SJCRH30 (cell line): Measurements from ENCODE around the gene PPP2CA. TPM values are rescaled to one million over a fixed set of nuclear protein-coding genes. Genes with fewer than 3 reads are reported as not detected.

Source experiments
- DNase-seq, 2 experiments: peaks; one replicate each; pipeline ENCODE4 v3.0.0-alpha.2; 2015 to 2020
- H3K27ac ChIP-seq: fragments of 250-450 bp; sonication (Bioruptor Pico); 2 replicates; pipeline ENCODE4 v1.5.1; 2020; ENCODE audit warnings: mild to moderate bottlenecking, moderate library complexity
- H3K27me3 ChIP-seq: fragments of 250-450 bp; sonication (Bioruptor Pico); 2 replicates; pipeline ENCODE4 v1.5.1; 2020; ENCODE audit warnings: mild to moderate bottlenecking, moderate library complexity
- H3K36me3 ChIP-seq: fragments of 250-450 bp; sonication (Bioruptor Pico); 2 replicates; pipeline ENCODE4 v1.5.1; 2020; ENCODE audit warnings: mild to moderate bottlenecking, moderate library complexity
- H3K4me1 ChIP-seq: fragments of 250-450 bp; sonication (Bioruptor Pico); 2 replicates; pipeline ENCODE4 v1.5.1; 2020; ENCODE audit warnings: mild to moderate bottlenecking, moderate library complexity
- H3K4me3 ChIP-seq: fragments of 250-450 bp; sonication (Bioruptor Pico); 2 replicates; pipeline ENCODE4 v1.5.1; 2020; ENCODE audit warnings: mild to moderate bottlenecking, moderate library complexity
- H3K9me3 ChIP-seq: fragments of 250-450 bp; sonication (Bioruptor Pico); replicated peaks from 2 replicates; pipeline ENCODE4 v1.5.1; 2020; ENCODE audit warnings: mild to moderate bottlenecking, moderate library complexity
- total RNA-seq: library from RNA; depleted of rRNA; stranded (reverse); fragments of >200 nt; shearing (Covaris generic); gene quantifications from 2 replicates; pipeline ENCODE4 v1.2.3, GENCODE V29; 2014

PPP2CA gene
- total RNA-seq, 1 experiment from 2014 or later: 179 TPM

DNA sequence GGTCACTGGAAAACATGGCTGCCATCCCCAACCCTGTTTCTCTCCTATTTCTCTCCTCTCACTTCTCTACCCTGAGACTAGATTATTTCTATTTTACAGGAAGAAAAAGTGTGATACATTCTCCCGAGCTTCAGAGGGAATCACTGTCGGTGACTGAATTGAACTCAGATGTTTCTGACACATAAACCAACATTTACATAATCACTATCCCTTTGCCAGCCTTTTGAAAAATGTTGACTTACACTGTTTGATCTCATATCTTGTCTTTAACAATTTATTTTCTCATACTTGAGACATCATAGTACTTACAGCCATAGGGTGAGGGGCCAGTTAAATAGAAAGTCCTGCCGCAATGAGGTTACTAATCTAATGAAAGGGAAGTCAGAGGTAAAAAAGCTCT lies 25.1 kb upstream of the PPP2CA start:
- no peak overlapping the region for H3K4me3 ChIP-seq
- no peak for DNase-seq
- peaks cover under 1% of the 10 kb centered on the region; the same call in 1 of the 2 replicates for H3K4me1 ChIP-seq
- H3K27me3 ChIP-seq: peaks cover 8% of the 10 kb centered on the region; the same call in 1 of the 2 replicates
- H3K9me3 ChIP-seq: no peaks in the 10 kb centered on the region
- H3K27ac ChIP-seq: no peak overlapping the region
- H3K36me3 ChIP-seq: no peaks in the 10 kb centered on the region

DNA sequence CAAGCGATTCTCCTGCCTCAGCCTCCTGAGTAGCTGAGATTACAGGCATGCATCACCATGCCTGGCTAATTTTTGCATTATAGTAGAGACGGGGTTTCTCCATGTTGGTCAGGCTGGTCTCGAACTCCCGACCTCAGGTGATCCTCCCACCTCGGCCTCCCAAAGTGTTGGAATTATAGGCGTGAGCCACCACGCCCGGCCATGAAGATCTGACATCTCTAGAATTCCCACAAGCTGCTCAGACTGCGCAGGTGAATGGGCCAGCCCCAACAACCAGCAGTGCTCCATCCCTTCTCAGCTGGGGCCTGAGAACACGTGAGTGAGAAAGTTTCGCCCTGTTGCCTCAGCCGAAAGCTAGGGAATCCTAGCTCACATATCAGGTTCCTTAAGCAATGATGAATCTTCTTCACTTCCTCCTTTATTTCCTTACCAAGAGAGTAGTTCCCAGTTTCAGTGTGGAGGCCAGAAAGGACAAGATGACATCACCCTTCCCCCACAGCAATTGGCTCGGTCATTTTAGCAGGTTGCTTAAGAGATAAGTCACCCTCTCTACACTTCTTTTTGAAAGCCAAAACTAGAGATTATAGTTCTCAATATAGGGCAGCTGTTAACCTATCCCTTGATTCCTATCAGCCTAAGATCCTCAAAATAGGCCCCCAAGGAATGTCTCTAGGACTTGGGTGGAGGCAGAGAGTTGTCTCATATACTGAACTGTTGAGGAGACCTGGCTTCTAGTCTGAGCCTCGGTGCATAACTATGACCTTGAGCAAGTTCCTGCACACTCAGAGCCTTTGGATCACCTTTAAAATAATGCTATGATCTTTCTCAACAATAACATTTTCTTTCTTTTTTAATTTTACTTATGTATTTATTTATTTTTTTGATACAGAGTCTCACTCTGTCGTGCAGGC lies 23.9 kb upstream of the PPP2CA start:
- Histone ChIP-seq H3K27ac (no peak overlapping the region), H3K9me3 (no peaks in the 10 kb centered on the region), H3K4me1 (peaks cover 10% of the 10 kb centered on the region), H3K4me3 (no peak overlapping the region), H3K36me3 (no peaks in the 10 kb centered on the region), H3K27me3 (0 out of 2 replicates have a peak, but pooled peaks cover 8% of the 10 kb centered on the region)
- DNase-seq: no peak

DNA sequence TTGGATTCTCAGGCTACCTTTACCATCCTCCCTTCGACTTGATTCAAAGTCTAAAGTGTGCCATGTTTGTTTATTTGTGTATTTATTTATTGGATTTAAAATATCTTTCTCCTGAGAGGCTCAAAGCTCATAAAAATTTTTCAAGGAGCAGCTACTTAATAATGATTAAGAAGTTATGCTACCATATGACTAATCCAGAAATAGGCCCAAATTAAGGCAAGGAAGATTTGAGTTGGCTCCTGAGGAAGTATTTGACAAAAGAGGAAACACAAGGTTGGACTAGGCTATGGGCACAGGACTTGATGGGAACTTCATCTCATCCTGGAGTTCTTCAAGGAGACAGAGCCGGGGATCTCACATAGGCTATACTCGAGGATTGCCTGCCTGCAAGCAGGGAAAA lies 22.4 kb upstream of the PPP2CA start:
- no peak overlapping the region for H3K27ac ChIP-seq
- H3K4me3 ChIP-seq: no peak overlapping the region
- no peak for DNase-seq

DNA sequence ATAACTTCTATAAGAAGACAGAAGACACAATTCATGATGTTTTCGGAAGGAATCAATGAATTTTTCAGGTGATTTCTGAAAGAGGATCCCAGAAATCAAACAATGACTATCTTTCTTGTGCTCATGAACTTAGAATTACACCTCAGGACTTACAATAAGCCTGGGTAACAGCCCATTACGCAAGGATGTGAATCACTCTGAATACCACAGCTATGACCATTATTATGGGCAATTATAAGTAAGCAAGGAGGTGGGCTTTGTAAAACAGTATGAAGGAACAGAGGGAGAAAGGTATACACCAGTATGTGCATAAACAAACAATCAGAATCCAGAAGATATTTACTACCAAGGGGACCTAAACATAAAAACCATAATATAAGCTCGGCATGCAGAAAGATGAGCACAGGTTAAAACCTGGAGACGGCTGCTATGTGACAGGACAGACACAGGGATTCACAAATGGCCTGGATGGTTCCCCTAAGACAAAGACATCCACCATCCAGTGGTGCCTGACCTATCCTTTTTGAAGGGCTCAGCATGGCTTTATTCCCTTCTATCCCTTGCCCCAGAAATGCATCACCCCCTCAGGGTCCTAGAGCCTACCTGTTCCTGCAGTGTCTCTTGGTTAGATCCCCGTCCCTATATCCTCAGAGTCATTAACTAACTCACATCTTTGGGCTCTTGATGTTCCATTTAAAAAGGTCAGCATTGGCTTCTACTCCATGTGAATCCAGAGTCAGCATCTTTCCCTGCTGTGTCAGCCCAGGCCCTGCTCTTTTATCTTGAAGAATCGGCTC lies 21.8 kb upstream of the PPP2CA start:
- Histone ChIP-seq H3K4me3 (no peak overlapping the region), H3K4me1 (peaks cover 10% of the 10 kb centered on the region), H3K27ac (no peak overlapping the region), H3K27me3 (no peaks in the 10 kb centered on the region), H3K36me3 (no peaks in the 10 kb centered on the region), H3K9me3 (no peaks in the 10 kb centered on the region)
- DNase-seq: no peak

More for the DNA sequence above, 22.4 kb upstream of the PPP2CA start:
- no peaks in the 10 kb centered on the region for H3K9me3 ChIP-seq
- H3K27me3 ChIP-seq: 0 out of 2 replicates have a peak, but pooled peaks cover 3% of the 10 kb centered on the region
- H3K36me3 ChIP-seq: no peaks in the 10 kb centered on the region
- H3K4me1 ChIP-seq: peaks cover 10% of the 10 kb centered on the region

DNA sequence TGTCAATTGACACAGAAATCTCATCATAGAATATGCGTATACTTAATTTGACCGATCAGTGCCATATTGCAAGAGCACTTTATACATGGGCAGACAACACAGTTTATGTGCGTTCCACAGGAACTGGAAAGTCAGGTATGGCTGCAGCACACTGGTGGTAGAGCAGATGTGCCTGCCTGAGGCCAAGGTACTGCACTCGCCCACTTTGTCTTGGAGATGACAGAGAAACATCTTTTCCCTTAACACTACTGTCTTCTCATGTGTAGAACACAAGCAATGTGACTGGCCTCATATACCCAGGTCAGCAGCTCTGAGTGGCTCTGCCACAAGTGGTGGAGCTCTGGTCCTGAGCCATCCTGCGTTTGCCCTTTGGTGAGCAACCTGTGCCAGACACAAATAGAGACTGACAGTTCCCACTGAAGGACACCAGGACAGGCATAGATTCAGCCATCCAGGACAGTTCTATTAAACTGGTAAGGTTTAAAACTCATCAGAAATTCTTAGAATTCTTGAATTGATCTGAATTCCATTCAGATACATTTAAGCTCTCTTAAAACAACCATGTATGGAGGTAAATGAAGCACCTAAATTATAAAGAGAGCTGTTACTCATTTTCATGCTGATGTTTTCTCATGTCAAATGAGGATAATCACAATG lies 21.0 kb upstream of the PPP2CA start:
- no peaks in the 10 kb centered on the region for H3K27me3 ChIP-seq
- H3K4me1 ChIP-seq: peaks cover 10% of the 10 kb centered on the region
- no peak overlapping the region for H3K27ac ChIP-seq
- H3K4me3 ChIP-seq: no peak overlapping the region
- H3K9me3 ChIP-seq: no peaks in the 10 kb centered on the region
- no peaks in the 10 kb centered on the region for H3K36me3 ChIP-seq
- DNase-seq: no peak

DNA sequence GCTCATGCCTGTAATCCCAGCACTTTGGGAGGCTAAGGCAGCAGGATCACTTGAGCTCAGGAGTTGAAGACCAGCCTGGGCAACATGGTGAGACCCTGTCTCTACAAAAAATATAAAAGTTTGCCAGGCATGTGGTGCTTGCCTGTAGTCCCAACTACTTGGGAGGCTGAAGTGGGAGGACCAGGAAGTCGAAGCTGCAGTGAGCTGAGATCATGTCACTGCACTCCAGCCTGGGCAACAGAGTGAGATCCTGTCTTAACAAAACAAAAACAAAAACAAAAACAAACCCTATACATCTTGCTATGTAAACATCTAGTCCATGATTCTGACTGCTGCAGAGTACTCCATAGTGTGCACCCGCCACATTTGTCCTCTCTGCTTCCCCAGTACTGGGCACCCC lies 19.8 kb upstream of the PPP2CA start:
- DNase-seq: no peak
- Histone ChIP-seq H3K27me3 (no peaks in the 10 kb centered on the region), H3K36me3 (no peaks in the 10 kb centered on the region), H3K4me3 (no peak overlapping the region), H3K27ac (peak overlapping the region; percentile 35; the same call in 1 of the 2 replicates), H3K4me1 (peaks cover 10% of the 10 kb centered on the region), H3K9me3 (no peaks in the 10 kb centered on the region)

DNA sequence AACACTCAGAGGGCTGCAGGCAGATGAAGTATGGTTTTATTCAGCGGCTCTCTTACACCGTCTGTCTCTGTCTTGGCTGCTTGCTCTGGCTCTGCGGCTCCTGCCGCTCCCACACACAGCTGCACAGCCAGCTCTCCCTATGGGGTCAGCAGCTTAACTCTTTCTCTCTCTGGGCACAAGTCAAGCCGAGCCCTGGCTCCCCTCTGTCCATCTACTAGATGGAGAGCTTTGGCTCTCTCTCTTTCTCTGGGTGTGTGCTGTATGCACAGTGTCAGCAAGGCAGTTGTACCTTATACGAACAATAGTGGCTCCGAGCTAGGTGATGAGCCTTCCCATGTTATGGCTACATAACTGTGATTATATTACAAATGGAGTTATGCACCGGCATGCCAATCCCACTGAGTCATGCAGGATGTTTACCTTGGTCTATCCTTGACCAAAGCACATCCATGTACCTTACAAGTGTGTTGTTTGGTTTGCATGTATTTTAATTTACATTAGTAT lies 19.3 kb upstream of the PPP2CA start:
- peak overlapping the region; percentile 35; the same call in 1 of the 2 replicates for H3K27ac ChIP-seq

DNA sequence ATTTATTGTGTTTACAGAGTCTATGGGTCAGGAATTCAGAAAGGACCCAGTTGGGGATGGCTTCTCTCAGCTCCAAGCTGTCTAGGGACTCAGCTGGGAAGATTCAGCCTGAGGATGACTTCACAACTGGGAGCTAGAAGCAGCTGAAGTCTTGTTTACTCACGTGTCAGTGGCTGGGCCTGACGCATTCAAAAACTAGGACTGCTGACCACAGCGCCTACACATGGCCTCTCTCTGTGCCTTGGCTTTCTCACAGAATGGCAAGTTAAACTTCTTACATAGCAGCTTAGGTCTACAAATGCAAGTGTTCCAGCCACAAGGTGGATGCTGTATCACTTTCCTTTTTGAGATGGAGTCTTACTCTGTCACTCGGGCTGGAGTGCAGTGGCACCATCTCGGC lies 16.3 kb upstream of the PPP2CA start:
- no peaks in the 10 kb centered on the region for H3K27me3 ChIP-seq
- DNase-seq: peak; percentile 45 to 49

More for the DNA sequence above, 19.3 kb upstream of the PPP2CA start:
- peak; percentile 63 to 68 for DNase-seq
- Histone ChIP-seq H3K27me3 (no peaks in the 10 kb centered on the region), H3K4me1 (peaks cover 10% of the 10 kb centered on the region), H3K9me3 (no peaks in the 10 kb centered on the region), H3K4me3 (peak overlapping the region; percentile 23), H3K36me3 (no peaks in the 10 kb centered on the region)

DNA sequence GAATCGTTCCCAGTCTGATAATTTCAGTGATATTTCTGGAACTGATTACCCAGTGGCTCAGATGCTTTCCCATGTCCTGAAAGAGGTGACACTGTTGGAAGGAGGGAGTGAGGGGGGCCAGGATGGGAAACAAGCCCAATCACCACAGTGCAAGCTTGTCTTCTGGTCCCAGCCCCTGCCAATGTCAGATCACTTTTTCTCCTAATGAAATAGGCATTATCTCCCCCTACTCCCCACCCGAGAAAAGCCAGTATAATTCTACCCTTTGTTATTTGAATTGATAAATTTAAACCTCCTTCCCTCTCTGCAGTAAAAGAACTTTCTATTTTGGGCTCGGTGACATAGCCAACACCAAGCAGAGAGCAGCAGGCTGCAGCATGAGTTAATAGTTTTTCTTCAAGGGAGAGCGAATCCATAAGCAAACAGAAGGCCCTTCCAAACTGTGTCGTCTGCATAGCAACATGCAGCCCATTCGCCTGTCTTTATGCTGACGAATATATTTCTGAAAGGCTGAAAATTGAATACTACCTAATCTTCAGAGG lies 14.6 kb upstream of the PPP2CA start:
- Histone ChIP-seq H3K27ac (no peak overlapping the region), H3K4me3 (no peak overlapping the region), H3K9me3 (no peaks in the 10 kb centered on the region), H3K36me3 (no peaks in the 10 kb centered on the region), H3K27me3 (0 out of 2 replicates have a peak, but pooled peaks cover 2% of the 10 kb centered on the region), H3K4me1 (peaks cover 5% of the 10 kb centered on the region)
- peak in 1 of 2 experiments; percentile 14 for DNase-seq

More for the DNA sequence above, 16.3 kb upstream of the PPP2CA start:
- Histone ChIP-seq H3K9me3 (no peaks in the 10 kb centered on the region), H3K4me1 (peaks cover 10% of the 10 kb centered on the region), H3K27ac (no peak overlapping the region), H3K4me3 (no peak overlapping the region), H3K36me3 (no peaks in the 10 kb centered on the region)

DNA sequence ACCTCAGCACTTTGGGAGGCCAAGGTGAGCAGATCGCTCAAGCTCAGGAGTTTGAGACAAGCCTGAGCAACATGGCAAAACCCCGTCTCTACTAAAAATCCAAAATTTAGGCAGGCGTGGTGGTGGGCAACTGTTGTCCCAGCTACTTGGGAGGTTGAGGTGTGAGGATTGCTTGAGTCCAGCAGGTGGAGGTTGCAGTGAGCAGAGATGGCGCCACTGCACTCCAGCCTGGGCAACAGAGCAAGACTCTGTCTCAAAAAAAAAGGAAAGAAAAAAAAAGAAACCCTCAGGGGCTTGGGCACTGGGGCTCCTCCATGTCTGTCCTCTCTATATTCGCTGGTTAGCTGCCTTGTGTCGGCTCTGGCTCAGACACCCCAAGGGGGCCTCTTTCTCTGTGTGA lies 10.9 kb upstream of the PPP2CA start:
- 0 out of 2 replicates have a peak, but pooled peaks cover 2% of the 10 kb centered on the region for H3K27me3 ChIP-seq
- H3K4me3 ChIP-seq: no peak overlapping the region
- H3K27ac ChIP-seq: no peak overlapping the region
- no peak for DNase-seq
- H3K4me1 ChIP-seq: no peaks in the 10 kb centered on the region
- no peaks in the 10 kb centered on the region for H3K36me3 ChIP-seq
- no peaks in the 10 kb centered on the region for H3K9me3 ChIP-seq

DNA sequence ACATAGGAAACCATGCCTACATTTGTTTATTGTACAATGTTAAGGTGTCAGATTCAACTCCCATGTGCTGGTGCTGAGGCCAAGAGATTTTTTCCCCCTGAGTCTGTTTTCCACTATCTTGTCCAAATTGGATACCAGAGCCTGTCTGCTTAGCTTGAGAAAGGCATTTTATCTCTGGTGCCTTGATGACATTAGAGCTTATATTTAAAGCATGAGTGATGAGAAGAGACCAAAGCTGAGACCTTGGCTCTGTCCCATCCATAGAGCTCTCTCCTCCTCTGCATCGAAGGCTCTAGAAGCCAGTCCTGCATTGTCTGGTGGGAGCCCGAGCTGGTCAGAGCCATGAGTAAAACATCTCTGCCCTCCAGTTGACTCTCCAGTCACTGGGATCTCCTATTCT lies 10.4 kb upstream of the PPP2CA start:
- no peaks in the 10 kb centered on the region for H3K4me1 ChIP-seq
- no peak overlapping the region for H3K4me3 ChIP-seq
- no peak for DNase-seq
- H3K27me3 ChIP-seq: 0 out of 2 replicates have a peak, but pooled peaks cover 2% of the 10 kb centered on the region
- H3K36me3 ChIP-seq: no peaks in the 10 kb centered on the region
- no peak overlapping the region for H3K27ac ChIP-seq
- no peaks in the 10 kb centered on the region for H3K9me3 ChIP-seq

DNA sequence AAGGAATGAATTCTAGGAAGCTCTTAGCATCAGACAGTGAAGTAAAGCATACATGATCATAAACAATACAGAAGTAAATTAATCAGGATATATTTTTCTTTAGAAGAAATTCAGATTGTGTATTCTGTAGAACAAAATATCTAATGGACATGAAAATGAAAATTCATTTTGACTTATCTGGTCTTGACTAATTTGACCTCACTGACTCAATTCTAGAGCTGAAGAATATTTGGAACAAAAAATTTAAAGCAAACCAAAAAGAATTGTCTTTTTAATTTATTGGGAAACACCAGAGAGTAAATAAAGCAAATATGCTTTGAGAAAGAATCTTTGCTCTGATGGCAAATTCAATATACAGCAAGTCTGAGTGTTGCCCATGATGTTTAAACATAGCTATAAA lies 2.8 kb upstream of the PPP2CA start:
- Histone ChIP-seq H3K4me3 (no peak overlapping the region), H3K36me3 (peaks cover 11% of the 10 kb centered on the region; the same call in 1 of the 2 replicates), H3K4me1 (no peaks in the 10 kb centered on the region), H3K9me3 (no peaks in the 10 kb centered on the region), H3K27ac (no peak overlapping the region), H3K27me3 (no peaks in the 10 kb centered on the region)
- no peak for DNase-seq

DNA sequence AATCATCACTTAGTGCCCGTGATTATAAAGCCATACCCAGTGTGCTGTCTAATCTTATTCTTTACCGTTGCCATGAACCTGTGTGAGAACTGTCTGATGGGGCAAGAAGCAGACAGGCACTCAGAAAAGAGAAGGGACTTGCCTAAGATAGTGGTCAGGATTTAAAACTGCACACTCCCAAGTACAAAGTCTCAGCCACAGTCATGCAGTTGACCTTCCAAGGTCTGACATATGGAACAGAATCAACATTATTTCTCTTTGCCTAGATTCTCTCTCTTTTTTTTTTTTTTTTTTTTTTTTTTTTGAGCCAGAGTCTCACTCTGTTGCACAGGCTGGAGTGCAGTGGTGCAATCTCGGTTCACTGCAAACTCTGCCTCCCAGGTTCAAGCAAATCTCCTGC lies 1.9 kb upstream of the PPP2CA start:
- Histone ChIP-seq H3K4me1 (no peaks in the 10 kb centered on the region), H3K36me3 (peaks cover 14% of the 10 kb centered on the region), H3K27me3 (no peaks in the 10 kb centered on the region), H3K9me3 (no peaks in the 10 kb centered on the region), H3K4me3 (no peak overlapping the region), H3K27ac (no peak overlapping the region)
- no peak for DNase-seq

DNA sequence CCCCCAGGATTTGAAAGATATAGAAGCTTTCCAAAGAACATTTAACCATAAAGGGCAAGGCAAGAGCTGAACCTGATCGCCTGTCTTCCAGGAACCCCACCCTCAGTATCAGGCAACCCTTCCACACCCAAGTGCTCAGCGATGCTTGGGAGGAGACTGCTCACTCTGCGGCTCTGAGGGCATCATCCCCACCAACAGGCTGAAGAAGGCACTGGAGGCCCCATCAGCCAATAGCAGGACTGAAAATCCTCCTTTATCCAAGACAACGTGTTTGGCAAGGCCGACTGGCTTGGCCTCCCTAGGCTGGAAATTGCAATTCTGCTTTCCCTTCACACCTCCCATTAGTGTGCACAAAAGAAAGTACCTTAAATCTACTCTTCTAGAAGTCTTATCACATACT lies 1.4 kb upstream of the PPP2CA start:
- no peak overlapping the region for H3K4me3 ChIP-seq

More for the DNA sequence above, 1.4 kb upstream of the PPP2CA start:
- H3K27ac ChIP-seq: no peak overlapping the region
- DNase-seq: peak in 1 of 2 experiments; percentile 12
- H3K4me1 ChIP-seq: no peaks in the 10 kb centered on the region
- no peaks in the 10 kb centered on the region for H3K9me3 ChIP-seq
- H3K27me3 ChIP-seq: no peaks in the 10 kb centered on the region
- H3K36me3 ChIP-seq: peaks cover 14% of the 10 kb centered on the region
